ENCODE results near the gene DAPK1.

- TF ChIP-seq, protein P1, sequence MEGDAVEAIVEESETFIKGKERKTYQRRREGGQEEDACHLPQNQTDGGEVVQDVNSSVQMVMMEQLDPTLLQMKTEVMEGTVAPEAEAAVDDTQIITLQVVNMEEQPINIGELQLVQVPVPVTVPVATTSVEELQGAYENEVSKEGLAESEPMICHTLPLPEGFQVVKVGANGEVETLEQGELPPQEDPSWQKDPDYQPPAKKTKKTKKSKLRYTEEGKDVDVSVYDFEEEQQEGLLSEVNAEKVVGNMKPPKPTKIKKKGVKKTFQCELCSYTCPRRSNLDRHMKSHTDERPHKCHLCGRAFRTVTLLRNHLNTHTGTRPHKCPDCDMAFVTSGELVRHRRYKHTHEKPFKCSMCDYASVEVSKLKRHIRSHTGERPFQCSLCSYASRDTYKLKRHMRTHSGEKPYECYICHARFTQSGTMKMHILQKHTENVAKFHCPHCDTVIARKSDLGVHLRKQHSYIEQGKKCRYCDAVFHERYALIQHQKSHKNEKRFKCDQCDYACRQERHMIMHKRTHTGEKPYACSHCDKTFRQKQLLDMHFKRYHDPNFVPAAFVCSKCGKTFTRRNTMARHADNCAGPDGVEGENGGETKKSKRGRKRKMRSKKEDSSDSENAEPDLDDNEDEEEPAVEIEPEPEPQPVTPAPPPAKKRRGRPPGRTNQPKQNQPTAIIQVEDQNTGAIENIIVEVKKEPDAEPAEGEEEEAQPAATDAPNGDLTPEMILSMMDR (IDR thresholded peaks at IDR 0.05) = no peak
- TF ChIP-seq POLR2A (IDR thresholded peaks at IDR 0.05) = no peak
These were observed 50.0 kb downstream of the DAPK1 start for GRCh38 chr9:87547671-87548081.

Measured in testis (tissue), 2 donors.